SK-N-SH (cell line): ENCODE measurements around the gene PDCD11. TPM values are rescaled to one million over a fixed set of nuclear protein-coding genes. Genes with fewer than 3 reads are reported as not detected.

Experiments used
- CTCF ChIA-PET: fragments of 300-600, 350-600 bp; formaldehyde crosslinking; extraction: SDS; loops from one replicate; lab custom pipeline; 2021; lab: Yijun Ruan, JAX
- POLR2A ChIA-PET: fragments of 350-600 bp; sonication (Branson Sonifier 250); formaldehyde crosslinking; extraction: SDS; loops from one replicate; lab custom pipeline; 2020; ENCODE audit warnings: antibody characterized with exemption, inconsistent platforms; lab: Yijun Ruan, JAX
- DNase-seq: peaks from one replicate; pipeline ENCODE4 v3.0.0; 2012
- H2AFZ ChIP-seq: fragments of 200-600 bp; sonication (generic); 2 replicates; pipeline ENCODE4 v1.8.1; 2016; ENCODE audit warnings: antibody characterized with exemption, mild to moderate bottlenecking, low read depth
- H3F3A ChIP-seq: fragments of 200-600 bp; sonication (generic); replicated peaks from 2 replicates; pipeline ENCODE3; 2016; ENCODE audit warnings: antibody characterized with exemption, mild to moderate bottlenecking; ENCODE audit not compliant: insufficient read depth
- H3K27ac ChIP-seq, 2 experiments: fragments of 200-500 bp in 1 of 2; fragments of 200-600 bp in 1 of 2; sonication (Bioruptor generic) in 1 of 2; sonication (generic), shearing (Covaris generic) in 1 of 2; 2 replicates each; pipeline versions ENCODE4 v1.5.1 to v1.6.1; 2014 to 2016; ENCODE audit warnings: low read depth in 2 of 2, inconsistent platforms in 1 of 2, low read length in 1 of 2, mild to moderate bottlenecking in 1 of 2, mixed read lengths in 1 of 2
- H3K27me3 ChIP-seq: fragments of 200-600 bp; sonication (generic), shearing (Covaris generic); 2 replicates; pipeline ENCODE4 v1.6.1; 2016; ENCODE audit warnings: mixed run types; ENCODE audit not compliant: insufficient read depth
- H3K36me3 ChIP-seq, 2 experiments: fragments of 200-500 bp in 1 of 2; fragments of 200-600 bp in 1 of 2; sonication (Bioruptor generic) in 1 of 2; sonication (generic) in 1 of 2; replicated peaks in 1 of 2; 2 replicates each; pipeline versions ENCODE3 to v1.5.1; 2014 to 2016; ENCODE audit warnings: low read length in 1 of 2, mild to moderate bottlenecking in 1 of 2; ENCODE audit not compliant: insufficient read depth in 2 of 2, control insufficient read depth in 1 of 2
- H3K4me1 ChIP-seq, 2 experiments: fragments of 200-500 bp in 1 of 2; fragments of 200-600 bp in 1 of 2; sonication (Bioruptor generic) in 1 of 2; sonication (generic), shearing (Covaris generic) in 1 of 2; 2 replicates each; pipeline versions ENCODE4 v1.5.1 to v1.6.1; 2014 to 2016; ENCODE audit warnings: low read depth in 1 of 2, low read length in 1 of 2, mixed run types in 1 of 2; ENCODE audit not compliant: insufficient read depth in 2 of 2, control insufficient read depth in 1 of 2
- H3K4me2 ChIP-seq: fragments of 200-600 bp; sonication (generic), shearing (Covaris generic); 2 replicates; pipeline ENCODE4 v1.6.1; 2017; ENCODE audit warnings: mixed run types
- H3K4me3 ChIP-seq, 2 experiments: fragments of 200-500 bp in 1 of 2; fragments of 200-600 bp in 1 of 2; sonication (Bioruptor generic) in 1 of 2; sonication (generic), shearing (Covaris generic) in 1 of 2; 2 replicates each; pipeline versions ENCODE4 v1.5.1 to v1.8.1; 2014 to 2016; ENCODE audit warnings: low read depth in 2 of 2, inconsistent platforms in 1 of 2, low read length in 1 of 2, mild to moderate bottlenecking in 1 of 2, mixed read lengths in 1 of 2, moderate library complexity in 1 of 2
- H3K79me2 ChIP-seq: fragments of 200-600 bp; sonication (generic); 2 replicates; pipeline ENCODE4 v1.8.1; 2017; ENCODE audit warnings: mild to moderate bottlenecking; ENCODE audit not compliant: insufficient read depth
- H3K9ac ChIP-seq: fragments of 200-600 bp; sonication (generic); 2 replicates; pipeline ENCODE4 v1.6.1; 2017; ENCODE audit warnings: mixed run types
- H3K9me2 ChIP-seq: fragments of 200-600 bp; sonication (generic); 2 replicates; pipeline ENCODE4 v1.6.1; 2017; ENCODE audit warnings: mixed run types
- H3K9me3 ChIP-seq: fragments of 200-600 bp; sonication (generic); 2 replicates; pipeline ENCODE4 v1.6.1; 2017; ENCODE audit warnings: mixed run types, mild to moderate bottlenecking, moderate library complexity
- H4K20me1 ChIP-seq: fragments of 200-600 bp; sonication (generic); 2 replicates; pipeline ENCODE4 v1.6.1; 2017; ENCODE audit warnings: mild to moderate bottlenecking, mixed run types; ENCODE audit not compliant: insufficient read depth
- FOSL2 ChIP-seq: IDR thresholded peaks from 2 replicates; pipeline ENCODE4 v1.4.0; 2012; ENCODE audit warnings: low read depth, mild to moderate bottlenecking, moderate library complexity, borderline replicate concordance
- FOXM1 ChIP-seq: IDR thresholded peaks from 2 replicates; pipeline ENCODE4 v1.4.0; 2012; ENCODE audit warnings: low read depth, mild to moderate bottlenecking
- JUND ChIP-seq: IDR thresholded peaks from 2 replicates; pipeline ENCODE4 v1.4.0; 2012
- NFIC ChIP-seq: IDR thresholded peaks from 2 replicates; pipeline ENCODE4 v1.4.0; 2012; ENCODE audit warnings: borderline replicate concordance
- POLR2AphosphoS5 ChIP-seq: IDR thresholded peaks from 2 replicates; pipeline ENCODE4 v1.6.1; 2012; ENCODE audit warnings: low read depth, low read length
- RAD21 ChIP-seq: IDR thresholded peaks from 2 replicates; pipeline ENCODE4 v1.6.1; 2012; ENCODE audit warnings: mild to moderate bottlenecking, low read length
- RCOR1 ChIP-seq: fragments of 150-350 bp; IDR thresholded peaks from 2 replicates; pipeline ENCODE4 v1.6.1; 2017; ENCODE audit warnings: antibody characterized with exemption, low read length
- SIN3A ChIP-seq: IDR thresholded peaks from 2 replicates; pipeline ENCODE4 v1.6.1; 2012; ENCODE audit warnings: low read depth, mild to moderate bottlenecking, low read length, moderate library complexity, borderline replicate concordance
- TCF12 ChIP-seq: IDR thresholded peaks from 2 replicates; pipeline ENCODE4 v1.4.0; 2012
- WGBS: methylation state at CpG from one replicate; pipeline ENCODE4 v1.1.6; 2017; ENCODE audit warnings: low lambda C conversion rate; 5-methylcytosine and 5-hydroxymethylcytosine counted together
- polyA plus RNA-seq, 3 experiments: library from polyadenylated mRNA; depleted of rRNA; stranded (reverse); fragments of >200 nt; gene quantifications; 2 replicates each; pipeline ENCODE4 v1.2.3, GENCODE V29; 2012
- TF ChIP-seq, protein P1 (sequence below): IDR thresholded peaks from 2 replicates; pipeline ENCODE4 v1.4.0; 2012; ENCODE audit warnings: low read depth
- TF ChIP-seq, protein P2 (sequence below): fragments of 150-350 bp; IDR thresholded peaks from 2 replicates; pipeline ENCODE4 v1.6.1; 2017; ENCODE audit warnings: antibody characterized with exemption, low read length, low read depth, borderline replicate concordance
- TF ChIP-seq, protein P3 (sequence below): fragments of 200-600 bp; sonication (generic); IDR thresholded peaks from 2 replicates; pipeline ENCODE4 v1.6.1; 2017; ENCODE audit warnings: antibody characterized with exemption, mild to moderate bottlenecking, moderate library complexity
- TF ChIP-seq, protein P4 (sequence below): IDR thresholded peaks from 2 replicates; pipeline ENCODE4 v1.4.0; 2012; ENCODE audit warnings: low read depth, borderline replicate concordance

PDCD11 gene
- polyA plus RNA-seq, 1 of the 3 experiments (the other 2 are of a cell fraction) = 29.8 TPM

DNA sequence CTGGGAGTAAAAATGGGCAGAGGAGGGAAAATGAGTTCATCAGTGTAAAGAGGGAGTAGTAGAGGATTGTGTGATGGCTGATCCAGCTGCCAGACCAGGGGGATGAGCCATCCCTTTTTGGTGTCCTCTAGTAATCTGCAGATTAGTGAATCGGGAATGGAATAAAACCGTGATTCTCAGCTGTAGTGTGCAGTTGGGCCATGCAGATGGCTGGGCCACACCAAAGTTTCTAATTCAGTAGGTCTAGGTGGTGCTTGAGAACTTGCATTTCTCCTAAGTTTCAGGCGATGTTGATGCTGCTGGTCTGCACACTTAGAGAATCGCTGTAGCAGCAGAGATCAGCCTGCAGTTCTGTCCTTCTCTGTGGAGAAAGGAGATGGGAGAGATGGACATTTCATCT is 22.7 kb downstream of the PDCD11 start:
- H3K79me2 ChIP-seq = no peaks in the 10 kb centered on the region; the same call in 1 of the 2 replicates
- peaks cover 71 to 89% of the 10 kb centered on the region in 2 experiments for H3K36me3 ChIP-seq
- no peak overlapping the region for H3K4me2 ChIP-seq
- no peak overlapping the region for H3K9ac ChIP-seq
- POLR2A ChIA-PET = interaction anchor here (0.6 kb wide), 1 partner anchor 26 kb away, joined by 3 read pairs; no protein-coding TSS in a partner anchor
- 0 out of 2 replicates have a peak, but pooled peaks cover 4% of the 10 kb centered on the region for H4K20me1 ChIP-seq
- no peak overlapping the region for H2AFZ ChIP-seq
- H3K27me3 ChIP-seq = no peaks in the 10 kb centered on the region
- no peak for TF ChIP-seq JUND
- TF ChIP-seq, protein P1, sequence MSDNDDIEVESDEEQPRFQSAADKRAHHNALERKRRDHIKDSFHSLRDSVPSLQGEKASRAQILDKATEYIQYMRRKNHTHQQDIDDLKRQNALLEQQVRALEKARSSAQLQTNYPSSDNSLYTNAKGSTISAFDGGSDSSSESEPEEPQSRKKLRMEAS = no peak
- no peak for TF ChIP-seq RCOR1
- TF ChIP-seq, protein P2, sequence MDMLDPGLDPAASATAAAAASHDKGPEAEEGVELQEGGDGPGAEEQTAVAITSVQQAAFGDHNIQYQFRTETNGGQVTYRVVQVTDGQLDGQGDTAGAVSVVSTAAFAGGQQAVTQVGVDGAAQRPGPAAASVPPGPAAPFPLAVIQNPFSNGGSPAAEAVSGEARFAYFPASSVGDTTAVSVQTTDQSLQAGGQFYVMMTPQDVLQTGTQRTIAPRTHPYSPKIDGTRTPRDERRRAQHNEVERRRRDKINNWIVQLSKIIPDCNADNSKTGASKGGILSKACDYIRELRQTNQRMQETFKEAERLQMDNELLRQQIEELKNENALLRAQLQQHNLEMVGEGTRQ = no peak
- TF ChIP-seq SIN3A = no peak
- TF ChIP-seq, protein P3, sequence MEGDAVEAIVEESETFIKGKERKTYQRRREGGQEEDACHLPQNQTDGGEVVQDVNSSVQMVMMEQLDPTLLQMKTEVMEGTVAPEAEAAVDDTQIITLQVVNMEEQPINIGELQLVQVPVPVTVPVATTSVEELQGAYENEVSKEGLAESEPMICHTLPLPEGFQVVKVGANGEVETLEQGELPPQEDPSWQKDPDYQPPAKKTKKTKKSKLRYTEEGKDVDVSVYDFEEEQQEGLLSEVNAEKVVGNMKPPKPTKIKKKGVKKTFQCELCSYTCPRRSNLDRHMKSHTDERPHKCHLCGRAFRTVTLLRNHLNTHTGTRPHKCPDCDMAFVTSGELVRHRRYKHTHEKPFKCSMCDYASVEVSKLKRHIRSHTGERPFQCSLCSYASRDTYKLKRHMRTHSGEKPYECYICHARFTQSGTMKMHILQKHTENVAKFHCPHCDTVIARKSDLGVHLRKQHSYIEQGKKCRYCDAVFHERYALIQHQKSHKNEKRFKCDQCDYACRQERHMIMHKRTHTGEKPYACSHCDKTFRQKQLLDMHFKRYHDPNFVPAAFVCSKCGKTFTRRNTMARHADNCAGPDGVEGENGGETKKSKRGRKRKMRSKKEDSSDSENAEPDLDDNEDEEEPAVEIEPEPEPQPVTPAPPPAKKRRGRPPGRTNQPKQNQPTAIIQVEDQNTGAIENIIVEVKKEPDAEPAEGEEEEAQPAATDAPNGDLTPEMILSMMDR = no peak
- TF ChIP-seq, protein P4, sequence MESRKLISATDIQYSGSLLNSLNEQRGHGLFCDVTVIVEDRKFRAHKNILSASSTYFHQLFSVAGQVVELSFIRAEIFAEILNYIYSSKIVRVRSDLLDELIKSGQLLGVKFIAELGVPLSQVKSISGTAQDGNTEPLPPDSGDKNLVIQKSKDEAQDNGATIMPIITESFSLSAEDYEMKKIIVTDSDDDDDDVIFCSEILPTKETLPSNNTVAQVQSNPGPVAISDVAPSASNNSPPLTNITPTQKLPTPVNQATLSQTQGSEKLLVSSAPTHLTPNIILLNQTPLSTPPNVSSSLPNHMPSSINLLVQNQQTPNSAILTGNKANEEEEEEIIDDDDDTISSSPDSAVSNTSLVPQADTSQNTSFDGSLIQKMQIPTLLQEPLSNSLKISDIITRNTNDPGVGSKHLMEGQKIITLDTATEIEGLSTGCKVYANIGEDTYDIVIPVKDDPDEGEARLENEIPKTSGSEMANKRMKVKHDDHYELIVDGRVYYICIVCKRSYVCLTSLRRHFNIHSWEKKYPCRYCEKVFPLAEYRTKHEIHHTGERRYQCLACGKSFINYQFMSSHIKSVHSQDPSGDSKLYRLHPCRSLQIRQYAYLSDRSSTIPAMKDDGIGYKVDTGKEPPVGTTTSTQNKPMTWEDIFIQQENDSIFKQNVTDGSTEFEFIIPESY = no peak
- no peak for TF ChIP-seq NFIC
- TF ChIP-seq FOXM1 = no peak
- TF ChIP-seq TCF12 = no peak
- no peak for TF ChIP-seq POLR2AphosphoS5
- no peak for TF ChIP-seq RAD21
- TF ChIP-seq FOSL2 = no peak
- TF ChIP-seq, all 33 proteins: peak for 0
- Histone ChIP-seq H3K9me2 (no peaks in the 10 kb centered on the region), H3K4me1 (no peaks in the 10 kb centered on the region), H3K4me3 (no peak overlapping the region), H3K9me3 (no peaks in the 10 kb centered on the region), H3F3A (peaks cover 3% of the 10 kb centered on the region), H3K27ac (no peak overlapping the region)
- 93% methylated on average over 4 of the region's 4 CpGs for WGBS
- CTCF ChIA-PET = interaction anchor here (1.0 to 7.1 kb wide), 5 partner anchors 23 to 173 kb away, joined by 3 to 83 read pairs (median 10); partner anchors contain the start of gene ATP5MK
- DNase-seq = no peak

DNA sequence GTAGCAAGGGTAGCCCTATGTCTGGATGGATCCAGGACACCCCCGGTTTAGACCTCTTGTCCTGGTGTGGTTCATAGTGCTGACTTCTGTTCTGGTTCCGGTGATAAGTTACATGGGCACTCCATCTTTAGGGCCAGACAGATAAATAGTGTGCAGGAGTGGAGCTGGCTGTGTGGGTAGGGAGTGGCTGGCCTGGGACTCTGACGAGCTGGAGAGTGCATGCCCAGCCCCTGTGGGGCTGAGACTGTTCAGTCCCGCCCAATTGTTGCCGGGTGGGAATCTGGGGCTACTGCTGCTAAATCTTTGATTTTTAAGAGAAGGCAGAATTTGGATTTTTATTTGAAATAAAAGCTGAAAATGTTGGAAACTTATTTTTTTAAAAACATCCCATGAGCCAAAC is 27.3 kb downstream of the PDCD11 start:
- WGBS = 100% methylated on average over 5 of the region's 5 CpGs
- Histone ChIP-seq H3K9ac (no peak overlapping the region), H3K4me3 (no peak overlapping the region), H3K4me1 (no peaks in the 10 kb centered on the region), H3K9me3 (no peaks in the 10 kb centered on the region), H3K4me2 (no peak overlapping the region), H3K27ac (no peak overlapping the region), H3K27me3 (no peaks in the 10 kb centered on the region), H4K20me1 (no peaks in the 10 kb centered on the region), H3F3A (no peaks in the 10 kb centered on the region), H2AFZ (no peak overlapping the region), H3K9me2 (no peaks in the 10 kb centered on the region), H3K79me2 (no peaks in the 10 kb centered on the region; the same call in 1 of the 2 replicates), H3K36me3 (peaks cover 69 to 80% of the 10 kb centered on the region in 2 experiments)
- POLR2A ChIA-PET = no interaction called here
- CTCF ChIA-PET = interaction anchor here (0.8 to 2.0 kb wide), 7 partner anchors 9 to 140 kb away, joined by 3 to 7 read pairs (median 3); partner anchors contain the start of genes ATP5MK and PDCD11
- TF ChIP-seq SIN3A = no peak
- TF ChIP-seq, protein P2 = no peak
- no peak for DNase-seq
